Parathyroid adenoma (tissue), 2 donors: Measurements from ENCODE around the gene DIP2C.
"Not testable (repeated sequence)": the region's sequence is repeated elsewhere in the genome, so short reads cannot be mapped to it uniquely, and the experiment has no call there.

Experiments used
- H2AFZ ChIP-seq: fragments of 300-600 bp; sonication (generic); one replicate; pipeline ENCODE4 v1.7.0; 2017; ENCODE audit warnings: antibody characterized with exemption, mild to moderate bottlenecking
- H3K27ac ChIP-seq: fragments of 300-600 bp; sonication (generic); one replicate; pipeline ENCODE4 v1.7.0; 2017
- H3K27me3 ChIP-seq: fragments of 300-600 bp; sonication (generic); one replicate; pipeline ENCODE4 v1.7.0; 2017; ENCODE audit warnings: low read length; ENCODE audit not compliant: control insufficient read depth, insufficient read depth
- H3K36me3 ChIP-seq: fragments of 300-600 bp; sonication (generic); one replicate; pipeline ENCODE4 v1.7.0; 2017; ENCODE audit warnings: low read length; ENCODE audit not compliant: control insufficient read depth, insufficient read depth
- H3K4me1 ChIP-seq: fragments of 300-600 bp; sonication (generic); one replicate; pipeline ENCODE4 v1.7.0; 2017; ENCODE audit warnings: control low read depth
- H3K4me2 ChIP-seq: fragments of 300-600 bp; sonication (generic); one replicate; pipeline ENCODE4 v1.7.0; 2017; ENCODE audit warnings: low read length
- H3K4me3 ChIP-seq: fragments of 300-600 bp; sonication (generic); one replicate; pipeline ENCODE4 v1.7.0; 2017; ENCODE audit warnings: low read depth, low read length
- H3K79me2 ChIP-seq: fragments of 300-600 bp; sonication (generic); one replicate; pipeline ENCODE4 v1.7.0; 2017; ENCODE audit warnings: control low read depth
- H3K9ac ChIP-seq: fragments of 300-600 bp; sonication (generic); one replicate; pipeline ENCODE4 v1.7.0; 2017; ENCODE audit warnings: mild to moderate bottlenecking
- H3K9me3 ChIP-seq: fragments of 300-600 bp; sonication (generic); one replicate; pipeline ENCODE4 v1.7.0; 2017; ENCODE audit warnings: low read length; ENCODE audit not compliant: control insufficient read depth
- CTCF ChIP-seq: fragments of 300-600 bp; sonication (generic); IDR thresholded peaks from one replicate; pipeline ENCODE4 v1.7.0; 2017; ENCODE audit warnings: antibody characterized with exemption, mild to moderate bottlenecking
- donor health status: primary hyperparathyroidism.

The DIP2C gene

DNA sequence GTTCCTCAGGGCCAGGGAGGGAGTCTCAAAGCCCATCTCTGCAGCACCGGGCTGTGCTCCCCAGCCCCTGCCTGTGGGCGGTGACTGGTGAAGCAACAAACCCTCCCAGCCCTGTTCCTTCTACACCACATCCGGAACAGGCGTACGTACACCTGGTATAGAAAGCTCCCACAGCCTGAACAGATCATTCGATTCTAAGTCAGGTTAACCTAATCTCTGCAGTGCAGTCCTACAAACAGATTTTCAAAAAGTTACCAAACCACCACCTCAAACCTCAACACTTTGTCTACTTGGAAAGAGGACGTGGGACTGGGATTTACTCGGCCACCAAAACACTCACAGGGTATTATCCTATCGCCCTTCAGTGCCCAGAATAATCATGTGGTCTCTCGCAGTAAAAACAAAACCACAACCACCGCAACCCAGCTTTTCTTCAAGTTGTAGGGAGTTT, 238.4 kb downstream of the DIP2C start:
- Histone ChIP-seq H3K9ac (no peak overlapping the region), H3K4me1 (no peaks in the 10 kb centered on the region), H3K27ac (no peak overlapping the region), H3K9me3 (no peaks in the 10 kb centered on the region), H3K27me3 (no peaks in the 10 kb centered on the region), H3K4me2 (no peak overlapping the region), H2AFZ (no peak overlapping the region), H3K36me3 (no peaks in the 10 kb centered on the region), H3K79me2 (no peaks in the 10 kb centered on the region), H3K4me3 (no peak overlapping the region)
- TF ChIP-seq CTCF, result no peak

DNA sequence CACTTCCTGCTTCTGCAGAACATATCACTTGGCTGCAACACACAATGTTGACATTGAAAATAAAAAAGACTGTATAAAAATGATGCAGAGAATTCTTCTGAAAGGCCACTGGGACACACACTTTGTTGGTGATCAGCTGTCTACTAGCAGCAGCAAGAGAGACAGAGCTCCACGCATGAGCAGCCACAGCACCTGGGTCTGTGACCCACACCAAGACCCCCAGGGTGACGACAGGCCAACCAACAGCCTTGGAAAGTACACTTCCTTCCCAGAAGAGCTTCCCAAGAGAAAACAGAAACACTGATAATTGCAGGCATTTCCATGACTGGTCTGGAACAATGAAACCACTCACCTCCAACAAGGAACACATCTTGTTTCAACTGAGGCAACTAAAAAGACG, 239.0 kb downstream of the DIP2C start:
- H2AFZ ChIP-seq, result no peak overlapping the region
- H3K4me2 ChIP-seq, result no peak overlapping the region
- no peaks in the 10 kb centered on the region for H3K27me3 ChIP-seq
- no peak for TF ChIP-seq CTCF
- no peaks in the 10 kb centered on the region for H3K36me3 ChIP-seq
- no peak overlapping the region for H3K9ac ChIP-seq
- no peak overlapping the region for H3K4me3 ChIP-seq
- H3K79me2 ChIP-seq, result peaks cover 4% of the 10 kb centered on the region
- H3K9me3 ChIP-seq, result no peaks in the 10 kb centered on the region
- H3K4me1 ChIP-seq, result no peaks in the 10 kb centered on the region
- no peak overlapping the region for H3K27ac ChIP-seq

DNA sequence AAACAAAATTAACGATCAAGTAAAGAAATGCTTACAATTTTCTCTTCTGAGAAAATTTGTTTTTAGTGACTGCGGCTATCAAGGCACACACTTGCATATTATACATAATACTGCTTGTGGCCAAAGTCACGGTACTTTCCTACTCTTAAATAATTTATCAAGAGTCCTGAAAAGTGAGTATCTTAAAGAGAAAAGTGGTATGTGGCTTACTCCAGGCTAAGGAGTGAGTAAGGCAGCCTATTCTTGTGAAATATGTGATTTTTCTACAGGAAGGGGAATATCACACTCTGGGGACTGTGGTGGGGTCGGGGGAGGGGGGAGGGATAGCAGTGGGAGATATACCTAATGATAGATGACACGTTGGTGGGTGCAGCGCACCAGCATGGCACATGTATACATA, 240.1 kb downstream of the DIP2C start:
- not testable (repeated sequence) for H2AFZ ChIP-seq, H3K79me2 ChIP-seq, H3K4me1 ChIP-seq, H3K9ac ChIP-seq, H3K4me3 ChIP-seq, H3K36me3 ChIP-seq, H3K9me3 ChIP-seq, H3K4me2 ChIP-seq, H3K27ac ChIP-seq, H3K27me3 ChIP-seq

DNA sequence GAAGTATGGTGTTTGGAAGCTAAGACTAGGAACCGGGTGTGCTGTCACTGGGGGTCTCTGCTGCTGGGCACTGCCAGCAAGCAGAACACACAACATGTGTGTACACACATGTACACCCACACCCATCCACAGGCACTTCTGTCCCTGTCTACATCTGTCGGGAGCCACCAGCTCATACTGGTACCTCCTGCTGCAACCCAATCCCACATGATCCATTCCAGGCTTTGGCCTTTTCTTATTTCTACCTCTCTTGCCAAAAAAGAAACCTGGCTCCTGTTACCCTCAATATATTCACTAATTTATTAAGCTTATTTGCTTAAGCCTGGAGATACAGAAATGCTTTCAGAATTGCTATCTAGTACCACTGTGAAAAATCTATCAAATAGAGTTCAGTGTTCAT, 246.0 kb downstream of the DIP2C start:
- peaks cover 8% of the 10 kb centered on the region for H3K79me2 ChIP-seq
- H3K4me1 ChIP-seq, result no peaks in the 10 kb centered on the region
- no peaks in the 10 kb centered on the region for H3K9me3 ChIP-seq
- TF ChIP-seq CTCF, result no peak
- H3K27me3 ChIP-seq, result no peaks in the 10 kb centered on the region
- no peak overlapping the region for H2AFZ ChIP-seq
- no peaks in the 10 kb centered on the region for H3K36me3 ChIP-seq
- H3K4me3 ChIP-seq, result no peak overlapping the region
- H3K9ac ChIP-seq, result no peak overlapping the region
- H3K27ac ChIP-seq, result no peak overlapping the region
- H3K4me2 ChIP-seq, result no peak overlapping the region

GRCh38 chr10:442209-442608, 247.3 kb downstream of the DIP2C start:
- H3K4me1 ChIP-seq, result no peaks in the 10 kb centered on the region
- no peaks in the 10 kb centered on the region for H3K27me3 ChIP-seq
- H3K36me3 ChIP-seq, result no peaks in the 10 kb centered on the region
- H2AFZ ChIP-seq, result no peak overlapping the region
- no peak for TF ChIP-seq CTCF
- no peak overlapping the region for H3K27ac ChIP-seq
- no peak overlapping the region for H3K4me2 ChIP-seq
- H3K4me3 ChIP-seq, result no peak overlapping the region
- H3K9ac ChIP-seq, result no peak overlapping the region
- no peaks in the 10 kb centered on the region for H3K9me3 ChIP-seq
- peaks cover 8% of the 10 kb centered on the region for H3K79me2 ChIP-seq
